Hematopoietic multipotent progenitor cell treated with erythropoietin and hydrocortisone succinate and interleukin-3 and kit ligand, for 4 days (in vitro differentiated cells): ENCODE measurements around the gene TRIM32.

Source experiments
- DNase-seq: peaks from one replicate; pipeline ENCODE4 v3.0.0-alpha.2; 2015

TRIM32 gene

DNA sequence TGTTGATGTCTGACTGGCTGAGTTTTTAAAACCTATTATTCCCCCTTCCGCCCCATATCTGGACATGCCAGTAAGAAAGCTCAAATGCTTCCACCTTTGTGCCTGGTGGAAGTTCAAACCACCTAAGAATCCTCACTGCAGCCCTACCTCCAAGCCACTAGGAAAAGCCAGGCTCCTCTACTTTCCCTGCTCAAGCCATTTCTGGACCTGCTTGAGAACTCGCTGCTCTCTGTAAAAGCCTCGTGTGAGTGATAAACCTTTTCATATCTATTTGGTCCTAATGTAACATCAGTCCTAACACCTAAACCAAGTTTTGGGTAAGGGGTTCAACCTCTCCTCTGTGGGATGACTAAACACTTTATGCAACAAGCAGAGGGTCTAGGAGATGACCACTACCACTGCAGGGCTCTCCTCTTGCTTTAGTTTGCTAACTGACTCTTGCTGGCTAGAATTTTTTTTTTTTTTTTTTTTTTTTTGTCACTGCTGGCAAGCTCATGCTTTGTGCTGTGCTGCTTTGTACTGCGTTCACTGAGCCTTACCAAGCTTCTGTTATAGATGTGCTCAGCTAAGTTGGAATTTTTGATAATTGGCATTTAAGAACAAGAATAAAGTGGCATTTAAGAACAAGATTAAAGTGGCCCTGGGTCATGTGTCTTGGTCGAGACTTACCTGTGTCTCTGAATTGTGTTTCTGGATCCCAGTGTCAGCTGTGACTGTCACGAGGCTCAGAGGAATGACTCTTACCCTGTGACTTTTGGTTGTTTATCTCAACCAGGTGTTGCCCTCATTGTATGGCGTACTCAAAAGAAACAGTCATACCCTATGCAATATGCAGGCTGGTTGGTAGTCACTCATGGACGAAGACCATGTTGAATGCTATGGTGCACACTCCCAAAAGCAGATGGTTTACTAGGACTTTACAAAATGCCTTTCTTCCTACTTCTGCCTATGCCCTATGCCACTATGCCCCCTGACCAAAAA, 19.5 kb downstream of the TRIM32 start:
- no peak for DNase-seq

DNA sequence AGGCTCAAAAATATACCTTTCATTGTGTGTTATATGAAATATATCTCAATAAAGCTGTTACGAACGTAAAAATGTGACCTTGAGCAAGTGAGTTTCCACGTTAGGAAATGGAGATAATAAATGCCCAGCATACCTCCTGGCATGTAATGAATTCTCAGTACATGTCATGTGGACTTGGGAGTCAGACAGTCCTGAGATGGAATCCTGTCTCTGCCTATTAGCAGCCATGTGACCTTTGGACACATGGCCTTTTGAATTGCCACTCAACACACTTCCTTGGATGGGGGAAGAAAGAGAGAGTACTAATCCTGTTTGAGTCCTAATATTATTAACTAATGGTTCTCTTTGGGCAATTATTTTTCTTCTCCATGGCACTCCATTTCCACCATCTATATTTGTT, 25.7 kb downstream of the TRIM32 start:
- no peak for DNase-seq

DNA sequence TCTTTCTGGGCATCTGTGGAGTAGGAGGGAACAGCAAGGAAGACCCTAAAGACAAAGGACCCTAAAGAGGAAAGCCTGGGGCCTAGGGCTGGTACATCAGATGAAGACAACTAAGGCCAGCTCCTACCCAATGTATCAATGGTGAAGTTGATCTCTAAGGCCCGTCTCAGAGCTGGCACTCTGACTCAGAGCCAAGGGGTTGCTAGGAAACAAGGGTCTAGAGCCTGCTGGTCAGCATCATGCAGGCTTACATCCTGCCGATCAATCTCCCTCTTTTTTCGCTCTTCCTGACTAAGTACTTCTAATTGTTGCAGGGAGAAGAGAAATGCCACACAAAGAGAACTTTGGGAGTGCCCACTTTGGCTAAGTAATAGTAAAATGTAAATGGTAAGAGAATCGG, 26.2 kb downstream of the TRIM32 start:
- no peak for DNase-seq

DNA sequence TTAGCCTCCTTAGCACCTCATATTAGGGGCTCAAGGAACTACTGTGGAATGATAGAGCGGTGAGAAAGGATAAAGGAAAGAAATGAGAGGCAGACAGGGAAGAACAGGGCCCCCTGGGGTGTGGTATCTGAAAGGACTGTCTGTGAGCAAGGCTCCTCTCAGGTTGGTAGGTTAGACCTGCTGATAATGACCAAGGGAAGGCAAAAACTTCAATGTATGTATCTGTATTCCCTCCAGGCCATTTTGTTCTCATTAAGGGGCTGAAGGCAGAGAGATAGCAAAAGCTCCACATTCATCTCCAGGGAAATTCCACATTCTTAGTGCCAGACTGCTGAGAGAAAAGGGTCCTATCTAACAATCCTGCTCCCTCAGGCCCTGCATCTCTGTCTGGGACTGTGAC, 28.6 kb downstream of the TRIM32 start:
- DNase-seq, result no peak

DNA sequence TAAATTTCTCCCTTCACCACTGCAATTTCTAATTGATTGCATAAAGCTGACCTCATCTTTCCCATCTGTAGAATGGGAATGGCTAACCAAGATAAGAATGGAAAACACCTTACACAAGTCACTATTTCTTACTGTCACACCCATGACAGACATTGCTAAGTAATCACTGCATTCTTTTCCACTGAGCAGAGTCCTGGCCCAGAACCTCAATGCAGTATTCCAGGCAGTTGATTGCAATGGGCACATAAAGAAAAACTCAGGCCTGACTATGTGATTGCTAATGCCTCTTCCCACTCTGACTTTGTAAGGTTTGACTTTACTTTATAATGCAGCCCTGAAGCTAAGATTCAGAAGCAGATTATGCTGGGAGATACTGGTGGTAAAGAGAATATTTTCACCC, 29.3 kb downstream of the TRIM32 start:
- DNase-seq, result no peak

DNA sequence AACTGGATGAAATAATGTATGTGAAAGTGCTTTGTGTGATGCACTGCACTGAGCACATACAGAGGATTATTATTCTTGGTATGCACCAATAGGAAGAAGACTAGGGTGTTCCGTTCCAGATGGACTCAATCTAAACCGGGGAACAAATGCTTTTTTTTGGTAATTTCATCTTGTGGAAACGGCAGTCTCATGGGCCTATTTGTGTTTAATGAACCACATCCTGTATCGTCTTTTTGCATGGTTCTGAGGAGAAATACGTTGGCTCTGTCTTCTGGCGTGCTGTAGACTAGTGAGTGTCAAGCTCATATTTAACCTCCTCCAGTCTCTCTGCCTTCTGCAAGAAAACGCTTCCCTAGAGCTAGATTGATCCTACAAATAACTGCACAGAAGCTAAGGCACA, 30.0 kb downstream of the TRIM32 start:
- no peak for DNase-seq

DNA sequence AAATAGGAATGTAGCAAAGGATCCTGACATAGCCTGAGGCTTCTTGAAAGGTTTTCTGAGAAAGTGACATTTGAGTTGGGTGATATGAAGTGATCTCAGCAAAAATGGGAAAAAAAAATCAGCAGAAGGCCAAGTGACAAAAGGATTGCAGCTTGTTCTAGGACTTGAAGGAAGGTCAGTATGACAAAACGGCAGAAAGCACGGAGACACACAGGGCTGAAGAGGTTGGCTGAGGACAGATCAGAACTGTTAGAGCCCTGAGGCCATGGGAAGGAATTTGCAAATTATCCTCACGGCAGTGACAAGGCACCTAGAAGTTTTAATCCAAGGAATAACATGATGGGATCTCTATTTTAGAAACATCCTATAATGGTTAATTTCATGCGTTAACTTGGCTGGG, 31.0 kb downstream of the TRIM32 start:
- no peak for DNase-seq

DNA sequence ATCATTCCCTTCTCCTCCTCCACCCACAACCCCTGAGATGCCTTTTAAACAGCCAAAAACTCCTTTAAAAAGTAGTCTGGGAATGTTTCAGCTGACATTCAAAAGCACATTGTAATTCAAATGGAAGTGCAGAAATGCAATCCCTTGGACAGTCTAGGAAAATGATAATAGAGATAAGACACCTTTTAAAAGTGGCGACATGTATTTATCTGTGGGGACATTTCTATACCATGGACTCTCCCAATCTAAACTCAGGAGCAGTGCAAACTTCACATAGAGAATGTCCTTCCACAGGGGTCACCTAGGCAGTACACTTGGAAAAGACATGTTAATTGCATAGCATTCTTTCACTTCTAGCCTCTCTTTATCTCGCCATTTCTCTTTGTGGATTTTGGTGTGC, 33.0 kb downstream of the TRIM32 start:
- no peak for DNase-seq

DNA sequence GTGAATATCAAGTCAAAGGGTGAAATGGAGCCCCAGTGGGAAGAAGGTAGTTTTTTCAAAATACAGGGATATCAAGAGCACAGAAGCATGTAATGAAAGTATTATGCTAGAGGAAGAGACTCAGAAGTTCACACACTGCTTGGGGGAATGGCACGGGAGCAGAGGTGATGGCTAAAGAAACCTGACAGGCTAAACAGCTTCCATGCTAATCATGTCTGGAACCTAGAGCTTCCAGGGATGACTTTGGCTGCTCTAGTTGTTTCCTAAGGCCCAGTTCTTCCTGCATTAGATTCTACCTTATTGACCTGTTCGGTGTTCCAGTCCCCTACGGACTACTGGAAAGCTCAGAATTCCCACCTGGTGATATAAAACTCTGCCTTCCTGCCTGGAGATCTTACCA, 34.3 kb downstream of the TRIM32 start:
- no peak for DNase-seq

DNA sequence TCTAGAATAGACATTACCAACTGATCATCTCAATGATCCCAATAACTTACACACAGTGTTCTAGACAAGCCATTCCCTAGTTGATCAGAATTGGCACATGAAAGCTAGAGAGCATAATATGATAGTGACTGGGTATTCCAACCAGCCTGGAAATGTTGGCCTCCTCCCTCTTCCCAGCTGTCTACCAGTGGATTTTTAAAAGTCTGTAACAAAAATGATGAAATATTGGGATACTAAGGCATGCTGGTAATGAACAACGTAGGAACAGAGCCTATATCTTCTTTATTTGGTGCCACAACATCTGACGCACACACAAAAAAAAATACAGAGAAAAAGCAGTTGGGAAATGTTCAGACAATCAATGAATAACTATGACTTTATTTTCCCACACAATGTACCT, 34.8 kb downstream of the TRIM32 start:
- DNase-seq, result no peak

DNA sequence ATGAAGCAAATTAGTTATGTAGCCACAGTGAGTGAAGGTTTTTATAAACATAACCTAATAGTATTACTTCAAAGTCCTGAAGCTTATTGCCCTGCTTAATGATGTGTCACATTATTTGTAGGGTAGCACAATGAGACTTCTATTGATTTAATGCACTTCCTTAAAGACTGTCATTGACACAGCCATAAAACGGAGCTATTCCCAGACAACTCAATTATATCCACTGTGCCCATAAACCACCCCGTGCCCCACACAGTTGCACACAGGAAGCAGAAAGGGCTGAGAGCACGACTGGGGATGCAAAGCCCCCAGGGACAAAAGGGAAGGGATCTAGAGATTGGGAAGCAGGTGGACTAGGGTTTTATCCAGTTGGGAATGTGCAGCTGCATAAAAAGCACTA, 37.0 kb downstream of the TRIM32 start:
- no peak for DNase-seq

DNA sequence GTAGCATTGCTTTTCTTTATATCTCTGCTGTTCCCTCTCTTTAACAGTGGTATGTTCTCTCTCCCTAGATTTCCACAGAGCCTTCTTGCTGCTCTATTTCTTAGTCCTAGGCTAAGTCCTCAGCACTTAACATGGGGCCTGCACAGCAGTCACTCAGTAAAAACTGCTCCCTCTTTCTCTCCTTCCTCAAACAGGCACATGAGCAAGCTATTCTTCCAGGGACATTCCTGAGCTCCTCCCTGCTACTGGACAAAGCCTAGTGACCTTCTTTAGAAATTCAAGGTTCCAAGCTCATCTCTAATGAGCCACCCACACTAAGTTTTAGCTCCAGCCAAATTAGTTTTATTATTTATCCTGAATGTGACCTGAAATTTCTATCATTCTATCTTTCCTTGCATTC, 39.5 kb downstream of the TRIM32 start:
- no peak for DNase-seq

DNA sequence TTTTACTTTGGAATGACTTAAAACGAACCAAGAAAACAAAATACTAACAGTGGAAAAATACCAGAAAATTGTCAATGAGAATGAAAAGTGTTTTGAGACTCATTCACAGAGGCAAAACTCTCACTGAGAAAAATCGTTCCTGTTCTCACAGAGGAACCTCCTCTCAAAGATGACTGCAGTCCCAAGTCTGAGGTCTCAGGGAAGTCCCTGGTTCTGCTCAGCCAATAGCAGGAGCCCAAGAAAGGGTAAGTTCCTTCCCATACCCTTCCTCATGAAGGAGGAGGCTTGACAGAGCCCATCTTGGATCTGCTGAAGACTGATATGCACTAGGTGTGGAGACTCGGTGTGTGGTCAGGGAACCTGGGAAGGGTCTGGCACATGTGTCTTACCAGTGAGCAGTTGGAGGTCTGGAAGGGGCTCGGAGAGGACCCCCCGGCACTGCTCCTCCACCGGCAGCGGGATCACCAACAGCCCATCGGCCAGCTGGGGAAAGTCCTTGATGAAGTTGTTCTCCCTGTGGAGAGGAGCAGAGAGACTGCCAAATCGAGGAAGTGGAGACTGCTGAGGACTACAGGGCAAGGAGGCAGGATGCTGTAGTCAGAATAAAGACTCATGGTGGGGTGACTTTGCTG, 46.0 kb downstream of the TRIM32 start:
- no peak for DNase-seq

DNA sequence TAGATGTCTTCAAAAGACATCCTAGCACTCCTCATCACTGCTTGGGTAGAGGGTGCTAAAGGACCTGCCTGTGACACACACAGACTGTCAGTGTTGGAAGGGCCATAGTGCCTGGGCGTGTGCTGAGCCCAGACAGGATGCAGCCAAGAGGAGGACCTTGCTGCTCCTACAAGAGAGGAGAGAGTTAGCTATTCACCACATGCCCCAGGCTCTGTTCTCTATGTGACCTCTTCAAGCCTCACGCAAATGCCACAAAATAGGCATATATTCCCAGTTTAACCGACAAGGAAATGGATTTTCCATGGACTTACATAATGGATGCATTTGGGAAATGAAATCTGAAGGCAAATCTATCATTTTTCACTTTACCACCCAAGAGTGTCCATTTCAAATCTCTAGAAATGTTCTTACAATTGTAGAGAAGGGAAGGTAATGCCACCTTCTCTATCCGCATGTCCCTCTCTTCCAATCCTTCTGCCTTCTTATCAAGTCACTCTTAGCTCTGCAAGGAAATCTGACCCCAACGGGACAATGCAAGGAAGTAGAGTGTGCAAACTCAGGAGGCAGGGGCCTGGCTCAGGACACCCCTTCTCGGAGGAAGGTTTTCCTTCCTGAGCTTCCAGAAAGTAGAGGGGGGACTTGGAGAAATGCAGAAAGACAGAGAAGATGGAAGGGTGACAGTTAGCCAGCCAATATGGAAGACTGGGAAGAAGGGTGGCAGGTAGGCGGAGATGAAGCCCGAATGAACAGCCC, 49.5 kb downstream of the TRIM32 start:
- DNase-seq, result no peak

DNA sequence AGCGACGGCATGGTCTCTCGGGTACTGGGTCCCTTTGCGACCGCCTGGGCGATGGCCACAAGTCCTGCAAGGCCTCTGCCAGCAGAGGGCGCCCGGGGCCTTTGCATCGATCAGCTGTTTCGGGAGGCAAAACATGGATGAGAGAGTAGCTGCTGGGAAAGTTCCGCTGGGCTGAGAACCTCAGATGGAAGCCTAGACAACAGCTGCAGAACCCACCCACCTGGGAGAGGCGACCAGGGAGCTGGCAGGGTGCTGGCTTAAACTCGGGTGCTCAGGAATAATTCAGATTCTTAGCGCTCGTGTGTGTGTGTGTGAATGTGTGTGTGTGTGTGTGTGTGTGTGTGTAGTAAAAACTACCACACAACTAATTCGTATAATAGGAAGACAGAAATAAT, 50.0 kb downstream of the TRIM32 start:
- DNase-seq, result peak; percentile 86

DNA sequence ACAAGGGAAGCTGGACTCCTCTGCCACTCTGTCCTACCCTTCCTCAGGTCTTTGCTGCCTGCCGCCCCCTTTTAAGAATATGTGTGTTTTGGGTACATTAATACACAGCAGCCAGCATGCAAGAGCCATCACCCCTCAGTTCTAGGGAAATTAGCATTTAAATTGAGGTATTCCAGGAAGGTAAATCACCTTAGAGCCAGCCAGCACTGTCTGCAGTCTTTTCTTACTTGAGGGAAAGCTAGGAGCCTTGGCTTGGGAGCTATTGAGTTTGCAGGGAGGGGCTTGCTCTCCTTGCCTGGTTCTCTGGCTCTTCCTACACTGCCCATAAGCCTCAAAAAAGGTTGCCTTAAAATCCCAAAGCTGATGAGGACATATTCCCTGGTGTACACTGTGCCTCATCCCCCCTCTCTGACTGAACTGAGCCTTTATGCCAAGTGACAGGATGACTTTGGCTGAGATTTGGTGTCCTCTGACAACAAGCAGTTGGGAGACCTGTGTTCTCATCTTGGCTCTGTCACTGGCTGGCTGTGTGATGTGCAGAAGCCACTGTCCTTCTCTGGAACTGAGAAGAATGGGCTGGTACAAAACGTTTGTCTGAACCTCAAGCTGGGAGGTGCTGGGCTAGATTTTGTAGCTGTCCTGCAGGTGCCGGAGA, 54.1 kb downstream of the TRIM32 start:
- no peak for DNase-seq

DNA sequence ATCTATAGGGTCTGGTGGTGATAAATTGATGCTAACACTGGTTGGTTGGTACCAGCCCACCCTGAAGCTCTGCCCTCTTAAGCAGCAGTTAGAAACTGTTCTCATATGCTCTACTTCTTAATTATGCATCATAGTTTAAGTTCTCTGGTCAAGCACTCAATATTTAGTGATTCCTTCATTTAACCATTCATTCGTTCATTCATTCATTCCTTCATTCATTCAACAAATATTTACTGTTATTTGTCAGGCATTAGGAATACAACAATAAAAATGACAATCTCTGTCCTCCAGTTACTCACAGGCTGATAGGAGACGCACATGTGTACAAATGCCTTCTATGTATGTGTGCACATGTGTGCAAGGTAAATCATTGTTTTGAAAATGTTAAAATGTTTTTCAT, 54.6 kb downstream of the TRIM32 start:
- DNase-seq, result no peak

DNA sequence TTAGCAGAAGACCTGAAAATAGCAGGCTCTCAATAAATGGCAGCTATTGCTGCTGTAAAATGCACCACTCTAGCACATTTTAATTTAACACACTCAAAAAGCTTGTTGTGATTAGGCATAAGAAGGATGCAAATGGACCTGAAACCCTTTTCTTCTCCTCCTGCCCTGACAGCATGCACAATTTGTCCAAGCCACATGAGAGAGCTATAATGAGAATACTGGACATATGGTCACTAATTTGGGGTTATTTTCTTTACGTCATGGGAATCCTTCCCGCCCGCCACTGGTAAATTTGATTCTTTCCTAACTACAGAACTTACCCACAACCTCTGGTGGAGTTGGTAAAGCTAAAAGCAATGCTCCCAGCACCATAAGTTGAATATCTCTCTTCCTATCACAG, 62.1 kb downstream of the TRIM32 start:
- no peak for DNase-seq

DNA sequence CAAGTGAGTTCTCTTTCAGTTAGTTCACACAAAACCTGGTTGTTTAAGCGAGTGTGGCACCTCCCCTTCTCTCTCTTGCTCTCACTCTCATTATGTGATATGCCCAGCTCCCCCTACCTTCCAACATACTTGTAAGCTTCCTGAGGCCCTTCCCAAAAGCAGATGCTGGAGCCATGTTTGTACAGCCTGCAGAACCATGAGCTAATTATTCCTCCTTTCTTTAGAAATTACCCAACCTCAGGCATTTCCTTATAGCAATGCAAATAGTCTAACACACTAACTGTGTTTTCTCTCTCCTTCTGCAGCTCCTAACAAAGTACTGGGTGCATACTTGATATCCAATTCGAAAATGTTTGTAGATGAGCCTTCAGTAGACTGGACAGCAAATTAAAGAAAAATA, 62.7 kb downstream of the TRIM32 start:
- DNase-seq, result no peak

DNA sequence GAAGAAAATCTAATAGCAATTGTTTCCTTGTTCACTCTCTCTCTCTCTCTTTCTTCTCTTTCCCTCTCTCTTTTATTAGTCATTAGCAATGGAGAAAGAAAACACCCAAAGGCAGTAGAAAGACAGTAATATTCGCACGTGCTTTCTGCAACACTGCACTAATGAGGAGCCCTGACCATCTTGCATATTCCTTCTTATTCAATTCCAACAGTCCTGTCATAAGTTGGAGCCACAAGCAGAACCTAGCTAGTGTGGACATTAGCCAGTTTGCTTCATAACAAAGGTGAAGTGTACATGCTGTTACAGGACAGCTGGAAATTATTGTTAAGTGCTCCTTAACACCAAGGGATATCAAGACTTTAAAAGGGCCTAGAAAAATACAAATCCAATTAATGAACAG, 63.4 kb downstream of the TRIM32 start:
- DNase-seq, result no peak
